Esophagus muscularis mucosa (tissue), 4 donors: ENCODE measurements around the gene BIN1. TPM values are rescaled to one million over a fixed set of nuclear protein-coding genes. Genes with fewer than 3 reads are reported as not detected.

Experiments
- DNase-seq: peaks from one replicate; pipeline ENCODE4 v3.0.0-alpha.2; 2017; ENCODE audit errors: extremely low spot score
- H3K27ac ChIP-seq, 4 donors: fragments of 200-600 bp; sonication (generic); replicated peaks in 1 of 4; 1 replicate in 3 of 4; 2 replicates in 1 of 4; pipeline ENCODE4 v1.5.1; 2016 to 2019; ENCODE audit warnings: mild to moderate bottlenecking in 1 of 4
- H3K27me3 ChIP-seq, 4 donors: fragments of 200-600 bp; sonication (generic); one replicate each; pipeline versions ENCODE4 v1.5.1 to v1.6.0; 2016 to 2019
- H3K36me3 ChIP-seq, 4 donors: fragments of 200-600 bp; sonication (generic); one replicate each; pipeline ENCODE4 v1.5.1; 2016 to 2019
- H3K4me1 ChIP-seq, 4 donors: fragments of 200-600 bp; sonication (generic); one replicate each; pipeline ENCODE4 v1.5.1; 2016 to 2019
- H3K4me3 ChIP-seq, 4 donors: fragments of 200-600 bp; sonication (generic); 1 replicate in 2 of 4; 2 replicates in 2 of 4; pipeline ENCODE4 v1.5.1; 2016 to 2019; ENCODE audit warnings: mild to moderate bottlenecking in 4 of 4, moderate library complexity in 1 of 4
- H3K9me3 ChIP-seq, 4 donors: fragments of 200-600 bp; sonication (generic); 1 replicate in 3 of 4; 2 replicates in 1 of 4; pipeline ENCODE4 v1.5.1; 2016 to 2019
- CTCF ChIP-seq, 3 experiments: fragments of 200-600 bp in 2 of 3; fragments of 450-650 bp in 1 of 3; sonication (generic) in 2 of 3; IDR thresholded peaks; one replicate each; pipeline ENCODE4 v1.5.1; 2017 to 2019; ENCODE audit warnings: antibody characterized with exemption in 3 of 3, mild to moderate bottlenecking in 2 of 3, moderate library complexity in 1 of 3
- EP300 ChIP-seq: sonication (generic); formaldehyde crosslinking; IDR thresholded peaks from one replicate; pipeline ENCODE4 v1.6.1; 2017; ENCODE audit warnings: antibody characterized with exemption
- POLR2A ChIP-seq: fragments of 450-650 bp; IDR thresholded peaks from one replicate; pipeline ENCODE4 v1.6.1; 2017; ENCODE audit warnings: antibody characterized with exemption, moderate library complexity, mild to moderate bottlenecking, low read depth
- POLR2AphosphoS5 ChIP-seq, 2 donors: sonication (generic); formaldehyde crosslinking; IDR thresholded peaks; one replicate each; pipeline ENCODE4 v1.6.1; 2017; ENCODE audit warnings: antibody characterized with exemption in 2 of 2
- WGBS: methylation state at CpG from one replicate; pipeline ENCODE4 v1.1.5; 2018; 5-methylcytosine and 5-hydroxymethylcytosine counted together
- intact Hi-C: fragments of 100-400 bp; cut with DNase I; formaldehyde crosslinking; loops from one replicate; pipeline ENCODE4 v1.15.1; 2023
- small RNA-seq, 3 donors: library from RNA; depleted of rRNA; stranded (forward); fragments of <200 nt; gene quantifications; one replicate each; pipeline ENCODE3, GENCODE V24; 2016
- total RNA-seq, 4 donors: library from RNA; depleted of rRNA; stranded (reverse); fragments of >200 nt; gene quantifications; one replicate each; pipeline versions ENCODE4 v1.1.0 to v1.2.1, GENCODE V29; 2016

The BIN1 gene
- total RNA-seq, 4 donors from 2014 or later: 32.4 to 78.2 (median 50.2) TPM

GRCh38 chr2:127000937-127001336 lies 106.0 kb downstream of the BIN1 start:
- 94% methylated on average over 5 of the region's 5 CpGs for WGBS
- Histone ChIP-seq H3K36me3 (no peaks in the 10 kb centered on the region), H3K4me1 (no peaks in the 10 kb centered on the region), H3K9me3 (no peaks in the 10 kb centered on the region), H3K4me3 (no peak overlapping the region), H3K27me3 (no peaks in the 10 kb centered on the region), H3K27ac (no peak overlapping the region)
- TF ChIP-seq EP300 (no peak), POLR2A (no peak), POLR2AphosphoS5 (IDR thresholded peaks at IDR 0.05) (no peak), CTCF (IDR thresholded peaks at IDR 0.05) (no peak)
- intact Hi-C loops: no loop called here
- DNase-seq: peak; percentile 7

GRCh38 chr2:127000194-127000593 lies 106.8 kb downstream of the BIN1 start:
- TF ChIP-seq EP300 (no peak), CTCF (IDR thresholded peaks at IDR 0.05) (no peak), POLR2A (no peak), POLR2AphosphoS5 (IDR thresholded peaks at IDR 0.05) (no peak)
- Histone ChIP-seq H3K27me3 (no peaks in the 10 kb centered on the region), H3K27ac (no peak overlapping the region), H3K36me3 (no peaks in the 10 kb centered on the region), H3K4me1 (no peaks in the 10 kb centered on the region), H3K9me3 (no peaks in the 10 kb centered on the region), H3K4me3 (no peak overlapping the region)
- WGBS: 90% methylated on average over 3 of the region's 3 CpGs
- intact Hi-C loops: no loop called here
- peak; percentile 5 for DNase-seq

GRCh38 chr2:126999106-126999756 lies 107.7 kb downstream of the BIN1 start:
- no peaks in the 10 kb centered on the region for H3K36me3 ChIP-seq
- intact Hi-C loops: no loop called here
- no peak overlapping the region for H3K27ac ChIP-seq
- no peaks in the 10 kb centered on the region for H3K4me1 ChIP-seq
- TF ChIP-seq CTCF (IDR thresholded peaks at IDR 0.05): no peak
- no peak for TF ChIP-seq POLR2AphosphoS5 (IDR thresholded peaks at IDR 0.05)
- no peak for TF ChIP-seq EP300
- no peak for TF ChIP-seq POLR2A
- H3K27me3 ChIP-seq: no peaks in the 10 kb centered on the region
- no peak overlapping the region for H3K4me3 ChIP-seq
- peak; percentile 74 for DNase-seq
- no peaks in the 10 kb centered on the region for H3K9me3 ChIP-seq
- WGBS: 92% methylated on average over 5 of the region's 5 CpGs

- Histone ChIP-seq H3K27me3 (peaks cover 0 to 3% (median 0%) of the 10 kb centered on the region in 4 donors), H3K4me3 (no peak overlapping the region), H3K4me1 (no peaks in the 10 kb centered on the region), H3K27ac (no peak overlapping the region), H3K36me3 (no peaks in the 10 kb centered on the region), H3K9me3 (no peaks in the 10 kb centered on the region)
- intact Hi-C loops: no loop called here
- TF ChIP-seq CTCF (IDR thresholded peaks at IDR 0.05): no peak
- TF ChIP-seq POLR2AphosphoS5 (IDR thresholded peaks at IDR 0.05): no peak
- TF ChIP-seq POLR2A: no peak
- no peak for TF ChIP-seq EP300
- DNase-seq: no peak
These were observed 108.5 kb downstream of the BIN1 start for GRCh38 chr2:126998486-126998885.

Small RNAs within 50 kb of the gene (small RNA-seq; reads per million reads assigned to genes)
- 0 reads per million in 3 donors for gene RNU7-182P

Other genes starting within 250 kb of the BIN1 start
- not detected for gene TEX51, start 208.3 kb downstream of the BIN1 start, total RNA-seq
- gene CYP27C1, start 113.1 kb upstream of the BIN1 start, total RNA-seq: under 1 TPM in 2 of 4 donors, not detected in 2; under 0.01 to 0.26 TPM
- gene ERCC3, start 187.0 kb upstream of the BIN1 start, total RNA-seq: 10 to 100 TPM; 24.4 to 37.1 (median 35.3) TPM